ENCODE data around the gene CES2.
"Not testable (repeated sequence)": the region's sequence is repeated elsewhere in the genome, so short reads cannot be mapped to it uniquely, and the experiment has no call there.

DNA sequence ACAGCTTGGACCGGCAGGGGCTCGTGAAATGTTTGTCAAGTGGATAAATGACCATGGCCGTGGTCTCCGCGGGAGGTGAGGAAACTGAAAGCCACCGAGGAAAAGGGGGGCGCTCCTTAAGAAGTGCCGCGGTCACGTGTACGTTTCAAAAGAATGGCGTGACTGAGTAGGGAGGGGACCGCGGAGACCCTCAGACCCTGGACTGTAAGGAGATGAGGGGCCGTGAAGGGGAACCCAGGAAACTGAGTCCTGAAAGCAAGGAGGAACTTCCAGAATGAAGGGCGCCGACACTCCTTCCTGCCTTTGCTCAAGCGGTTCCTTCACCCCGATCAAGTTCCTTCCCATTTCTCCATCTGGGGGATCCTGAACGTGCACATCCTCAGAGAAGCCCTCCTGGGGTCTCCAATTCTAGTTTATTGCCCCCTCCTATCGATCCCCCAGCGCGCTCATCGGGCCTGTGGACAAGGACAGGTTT is 440 bp upstream of the CES2 start:
- TF ChIP-seq, protein P1, sequence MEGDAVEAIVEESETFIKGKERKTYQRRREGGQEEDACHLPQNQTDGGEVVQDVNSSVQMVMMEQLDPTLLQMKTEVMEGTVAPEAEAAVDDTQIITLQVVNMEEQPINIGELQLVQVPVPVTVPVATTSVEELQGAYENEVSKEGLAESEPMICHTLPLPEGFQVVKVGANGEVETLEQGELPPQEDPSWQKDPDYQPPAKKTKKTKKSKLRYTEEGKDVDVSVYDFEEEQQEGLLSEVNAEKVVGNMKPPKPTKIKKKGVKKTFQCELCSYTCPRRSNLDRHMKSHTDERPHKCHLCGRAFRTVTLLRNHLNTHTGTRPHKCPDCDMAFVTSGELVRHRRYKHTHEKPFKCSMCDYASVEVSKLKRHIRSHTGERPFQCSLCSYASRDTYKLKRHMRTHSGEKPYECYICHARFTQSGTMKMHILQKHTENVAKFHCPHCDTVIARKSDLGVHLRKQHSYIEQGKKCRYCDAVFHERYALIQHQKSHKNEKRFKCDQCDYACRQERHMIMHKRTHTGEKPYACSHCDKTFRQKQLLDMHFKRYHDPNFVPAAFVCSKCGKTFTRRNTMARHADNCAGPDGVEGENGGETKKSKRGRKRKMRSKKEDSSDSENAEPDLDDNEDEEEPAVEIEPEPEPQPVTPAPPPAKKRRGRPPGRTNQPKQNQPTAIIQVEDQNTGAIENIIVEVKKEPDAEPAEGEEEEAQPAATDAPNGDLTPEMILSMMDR (conservative IDR thresholded peaks at IDR 0.05 in 1 of 2, IDR thresholded peaks at IDR 0.05 in 1 of 2; ENCODE audit: extremely low read depth in 1 of 2, insufficient read depth in 1 of 2, low read depth in 1 of 2, low read length in 2 of 2): not testable (repeated sequence)
- TF ChIP-seq EZH2 (IDR thresholded peaks at IDR 0.05; ENCODE audit: borderline replicate concordance, low read length): not testable (repeated sequence)
